ENCODE results near the gene KIF2A.

GRCh38 chr5:62330302-62330701 lies 24.3 kb downstream of the KIF2A start:
- TF ChIP-seq CTCF (IDR thresholded peaks at IDR 0.05) (no peak), POLR2AphosphoS5 (IDR thresholded peaks at IDR 0.05) (no peak), POLR2A (IDR thresholded peaks at IDR 0.05) (no peak)
